Activated CD4-positive, CD25-positive, alpha-beta regulatory T cell treated with anti-CD3 and anti-CD28 coated beads, Interleukin-2, amount 50 U/mL, for 16 hours (primary cell): ENCODE measurements around the gene POLQ.
A peak's percentile ranks its signal among the peaks of the same experiment; 100 is the strongest.
"Not testable (repeated sequence)": the region's sequence is repeated elsewhere in the genome, so short reads cannot be mapped to it uniquely, and the experiment has no call there.

Experiments used
- DNase-seq: peaks from one replicate; pipeline ENCODE4 v3.0.0-alpha.2; 2020; ENCODE audit warnings: low read depth, low spot score

The POLQ gene

GRCh38 chr3:121514496-121514895, 31.3 kb downstream of the POLQ start:
- DNase-seq: no peak

GRCh38 chr3:121508389-121508788, 37.4 kb downstream of the POLQ start:
- no peak for DNase-seq

- DNase-seq: no peak
Observed at GRCh38 chr3:121505256-121505655, 40.5 kb downstream of the POLQ start.

- DNase-seq: no peak
Observed at GRCh38 chr3:121504618-121505017, 41.2 kb downstream of the POLQ start.

GRCh38 chr3:121496786-121497185, 49.0 kb downstream of the POLQ start:
- DNase-seq: no peak

- DNase-seq: no peak
Observed at GRCh38 chr3:121493431-121493830, 52.4 kb downstream of the POLQ start.

GRCh38 chr3:121491683-121492320, 54.0 kb downstream of the POLQ start:
- DNase-seq: no peak

- DNase-seq: no peak
Observed at GRCh38 chr3:121490161-121490560, 55.6 kb downstream of the POLQ start.

GRCh38 chr3:121488628-121489027, 57.2 kb downstream of the POLQ start:
- DNase-seq: no peak

- no peak for DNase-seq
Observed at GRCh38 chr3:121483290-121483689, 62.5 kb downstream of the POLQ start.

- no peak for DNase-seq
Observed at GRCh38 chr3:121482660-121483059, 63.1 kb downstream of the POLQ start.

GRCh38 chr3:121481106-121481880, 64.5 kb downstream of the POLQ start:
- DNase-seq: no peak

GRCh38 chr3:121477589-121477988, 68.2 kb downstream of the POLQ start:
- no peak for DNase-seq

GRCh38 chr3:121473001-121473400, 72.8 kb downstream of the POLQ start:
- DNase-seq: no peak

- no peak for DNase-seq
Observed at GRCh38 chr3:121467085-121467484, 78.7 kb downstream of the POLQ start.

GRCh38 chr3:121463745-121464144, 82.0 kb downstream of the POLQ start:
- DNase-seq: no peak

GRCh38 chr3:121462565-121462964, 83.2 kb downstream of the POLQ start:
- no peak for DNase-seq

- not testable (repeated sequence) for DNase-seq
Observed at GRCh38 chr3:121451752-121452151, 94.0 kb downstream of the POLQ start.

GRCh38 chr3:121443456-121443855, 102.3 kb downstream of the POLQ start:
- no peak for DNase-seq

- DNase-seq: no peak
Observed at GRCh38 chr3:121436641-121437040, 109.1 kb downstream of the POLQ start.

- DNase-seq: no peak
Observed at GRCh38 chr3:121436074-121436473, 109.7 kb downstream of the POLQ start.

GRCh38 chr3:121431726-121432517, 113.9 kb downstream of the POLQ start:
- DNase-seq: peak; percentile 33
